ENCODE measurements around the gene ARHGEF19.

The ARHGEF19 gene

GRCh38 chr1:16191916-16192546 is 20.4 kb downstream of the ARHGEF19 start:
- no peak for ATAC-seq
- TF ChIP-seq PATZ1 (CRISPR knock-in tag; IDR thresholded peaks at IDR 0.05; ENCODE audit: borderline replicate concordance), result no peak
- TF ChIP-seq POU6F1 (CRISPR knock-in tag; IDR thresholded peaks at IDR 0.05; ENCODE audit: borderline replicate concordance, low read depth), result no peak
- no peak for TF ChIP-seq ARNTL (CRISPR knock-in tag; IDR thresholded peaks at IDR 0.05; ENCODE audit: borderline replicate concordance, low read depth)
- no peak for TF ChIP-seq RARB (CRISPR knock-in tag; IDR thresholded peaks at IDR 0.05)
- TF ChIP-seq ISL1 (CRISPR knock-in tag; IDR thresholded peaks at IDR 0.05), result no peak
- no peak for TF ChIP-seq SNAI2 (CRISPR knock-in tag; IDR thresholded peaks at IDR 0.05)
- TF ChIP-seq ZFP3 (CRISPR knock-in tag; IDR thresholded peaks at IDR 0.05), result no peak

- TF ChIP-seq ISL1 (CRISPR knock-in tag; IDR thresholded peaks at IDR 0.05) (no peak), TSHZ2 (CRISPR knock-in tag; IDR thresholded peaks at IDR 0.05) (no peak), SNAI2 (CRISPR knock-in tag; IDR thresholded peaks at IDR 0.05) (no peak), BACH2 (CRISPR knock-in tag; IDR thresholded peaks at IDR 0.05; ENCODE audit: borderline replicate concordance) (no peak), ZNF8 (CRISPR knock-in tag; IDR thresholded peaks at IDR 0.05) (no peak), ZNF70 (CRISPR knock-in tag; IDR thresholded peaks at IDR 0.05) (no peak), TCF4 (CRISPR knock-in tag; IDR thresholded peaks at IDR 0.05; ENCODE audit: borderline replicate concordance) (no peak), RARB (CRISPR knock-in tag; IDR thresholded peaks at IDR 0.05) (no peak), ZFP3 (CRISPR knock-in tag; IDR thresholded peaks at IDR 0.05) (no peak), ZFP30 (CRISPR knock-in tag; IDR thresholded peaks at IDR 0.05) (no peak), CREB5 (CRISPR knock-in tag; IDR thresholded peaks at IDR 0.05; ENCODE audit: low read depth) (no peak), CSRNP3 (CRISPR knock-in tag; IDR thresholded peaks at IDR 0.05) (no peak), ZNF565 (CRISPR knock-in tag; conservative IDR thresholded peaks at IDR 0.05; ENCODE audit: low read depth) (no peak), CSDC2 (CRISPR knock-in tag; IDR thresholded peaks at IDR 0.05) (no peak), PPARA (CRISPR knock-in tag; IDR thresholded peaks at IDR 0.05; ENCODE audit: borderline replicate concordance) (no peak), TOX (CRISPR knock-in tag; IDR thresholded peaks at IDR 0.05; ENCODE audit: borderline replicate concordance) (no peak), POU6F1 (CRISPR knock-in tag; IDR thresholded peaks at IDR 0.05; ENCODE audit: borderline replicate concordance, low read depth) (no peak), OSR1 (CRISPR knock-in tag; IDR thresholded peaks at IDR 0.05) (no peak)
- no peak for ATAC-seq
Observed at GRCh38 chr1:16191309-16191708, 21.1 kb downstream of the ARHGEF19 start.
